HK-2 (cell line): Measurements from ENCODE around the gene DPYSL4.

Experiments
- DNase-seq: peaks from one replicate; pipeline ENCODE4 v3.0.0-alpha.2; 2018; ENCODE audit not compliant: unreplicated experiment

Gene DPYSL4

GRCh38 chr10:132243141-132243540, 56.4 kb downstream of the DPYSL4 start:
- DNase-seq: no peak

DNA sequence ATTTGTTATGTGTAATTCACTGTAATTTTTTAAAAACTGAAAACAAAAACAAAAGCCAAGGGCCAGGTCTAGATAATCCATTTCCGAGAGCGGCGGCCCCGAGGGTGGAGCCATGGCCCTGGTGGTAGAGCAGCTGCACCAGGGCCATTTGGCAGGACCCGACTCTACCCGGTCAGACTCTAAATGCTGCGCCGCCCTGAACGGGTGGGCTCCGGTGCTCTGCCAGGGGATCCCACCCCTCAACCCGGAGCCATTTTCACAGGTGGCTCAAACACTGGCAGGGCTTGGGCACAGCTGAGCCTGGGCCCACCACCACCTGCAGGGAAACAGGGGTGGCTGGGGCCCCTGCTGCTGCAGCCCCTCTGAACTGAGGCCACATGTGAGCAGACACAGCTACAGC, 56.9 kb downstream of the DPYSL4 start:
- no peak for DNase-seq

- DNase-seq: no peak
Observed at GRCh38 chr10:132245056-132245455, 58.3 kb downstream of the DPYSL4 start.

DNA sequence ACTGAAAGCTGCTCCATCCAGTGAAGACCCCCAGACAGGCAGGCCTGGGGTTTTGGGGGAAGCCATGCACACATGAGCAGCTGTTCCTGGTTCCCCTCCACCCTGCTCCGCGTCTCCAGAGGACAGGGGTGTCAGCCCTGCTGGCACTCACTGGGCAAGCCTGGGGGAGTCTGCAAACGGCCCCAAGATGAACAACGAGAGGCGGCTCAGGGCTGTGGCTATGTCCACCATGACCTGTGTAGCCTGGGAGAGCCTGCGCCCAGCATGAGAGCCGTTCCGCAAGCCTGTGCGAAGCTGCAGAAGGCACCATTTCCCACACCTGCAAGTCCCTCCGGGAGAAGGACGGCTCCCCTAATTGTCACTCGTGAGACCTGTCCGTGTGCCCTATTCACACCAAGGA, 59.5 kb downstream of the DPYSL4 start:
- no peak for DNase-seq

DNA sequence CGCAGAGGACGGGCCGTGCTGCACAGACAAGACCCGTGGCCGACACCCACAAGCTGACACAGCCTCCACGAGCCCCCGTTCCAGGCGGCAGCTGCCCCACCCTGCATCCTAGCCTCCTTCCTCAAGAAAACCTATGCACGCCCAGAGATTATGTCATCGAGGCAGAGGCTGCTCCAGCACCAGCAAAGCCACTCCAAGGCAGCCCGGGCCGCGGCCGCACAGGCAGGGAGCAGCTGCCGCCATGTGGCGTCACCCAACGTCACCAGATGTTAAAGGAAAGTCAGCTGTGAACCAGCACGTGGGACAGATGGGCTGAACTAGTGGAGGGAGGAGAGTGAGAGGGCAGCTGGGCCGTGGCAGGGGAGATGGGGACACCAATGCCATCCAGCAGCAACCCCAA, 61.2 kb downstream of the DPYSL4 start:
- no peak for DNase-seq

DNA sequence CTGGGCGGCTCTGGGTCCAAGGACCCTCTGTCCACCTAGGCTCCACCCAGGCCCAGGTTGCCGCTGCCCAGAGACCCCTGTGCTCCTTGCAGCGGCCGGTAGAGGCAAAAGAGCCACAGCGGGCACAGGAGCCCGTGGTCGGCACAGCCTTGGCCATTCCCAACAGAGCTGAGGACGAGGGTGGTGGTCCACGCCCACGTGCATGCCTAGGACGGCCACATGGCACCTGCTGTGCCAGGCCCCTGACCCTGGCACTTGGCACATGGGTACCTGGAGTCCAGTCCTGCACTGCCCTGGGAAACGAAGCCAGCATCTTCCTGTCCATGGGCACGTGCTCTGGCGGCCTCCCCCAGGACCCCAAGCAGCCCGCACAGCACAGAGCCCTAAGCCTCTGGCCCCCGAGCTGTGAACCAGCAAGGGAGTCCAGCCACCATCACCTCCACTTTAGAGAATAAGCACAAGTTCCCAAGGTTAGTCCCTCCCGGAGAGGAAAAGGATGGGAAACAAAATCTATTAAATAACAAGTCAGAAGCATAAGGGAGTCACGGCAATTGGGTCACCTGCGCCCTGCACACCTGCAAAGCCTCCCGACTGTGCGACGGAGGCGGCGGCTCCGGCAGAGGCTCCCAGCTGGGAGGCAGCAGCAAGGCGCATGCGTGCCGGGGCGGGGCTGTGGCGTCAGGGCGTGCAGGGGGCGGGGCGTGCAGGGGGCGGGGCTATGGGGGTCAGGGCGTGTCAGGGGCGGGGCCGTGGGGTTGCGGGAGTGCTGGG, 61.9 kb downstream of the DPYSL4 start:
- peak; percentile 76 for DNase-seq

DNA sequence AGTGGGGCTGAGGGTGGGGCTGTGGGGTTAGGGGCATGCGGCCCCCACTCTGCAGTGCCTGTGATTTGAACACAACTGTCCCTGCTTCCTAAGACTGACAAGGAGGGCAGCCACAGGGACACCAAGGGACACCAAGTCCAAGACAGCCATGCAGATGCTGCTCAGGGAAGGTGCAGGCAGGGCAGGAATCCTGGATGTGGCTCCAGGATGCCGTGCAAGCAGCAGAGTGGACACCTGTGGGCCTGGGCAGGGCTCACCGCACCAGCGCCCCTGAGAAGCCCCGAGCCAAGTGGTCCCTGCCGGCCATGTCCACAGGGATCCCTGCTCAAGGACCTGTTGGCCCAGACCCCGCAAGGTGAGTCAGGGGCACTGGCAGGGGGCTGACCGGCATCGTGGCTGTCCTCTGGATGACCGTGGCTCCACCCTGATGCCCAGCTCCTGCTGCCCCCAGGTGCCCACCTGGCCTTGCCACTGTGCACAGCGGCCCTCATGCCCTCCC, 62.5 kb downstream of the DPYSL4 start:
- no peak for DNase-seq

DNA sequence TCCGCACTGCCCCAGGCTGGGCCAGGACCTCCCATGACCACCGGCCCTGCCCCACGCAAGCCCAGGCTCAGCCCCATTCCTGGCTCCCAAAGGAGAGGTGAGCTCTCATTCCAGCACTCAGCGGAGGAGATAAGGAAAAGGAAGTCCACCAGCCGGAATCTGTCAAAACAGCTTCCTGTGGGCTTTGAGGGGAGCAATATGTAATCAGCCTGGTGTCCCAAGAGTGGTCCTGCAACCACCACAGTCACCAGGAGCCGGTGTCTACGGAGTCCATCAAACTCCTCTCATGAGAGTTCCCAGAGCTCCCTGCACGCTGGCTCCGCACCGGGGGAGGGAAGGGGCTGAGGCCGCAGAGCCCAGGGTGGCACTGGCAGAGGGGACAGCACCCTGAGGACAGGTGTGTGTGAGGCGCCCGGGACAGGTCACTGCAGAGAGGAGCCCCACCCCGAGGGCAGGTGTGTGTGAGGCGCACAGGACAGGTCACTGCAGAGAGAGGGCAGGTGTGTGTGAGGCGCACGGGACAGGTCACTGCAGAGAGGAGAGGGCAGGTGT, 63.2 kb downstream of the DPYSL4 start:
- no peak for DNase-seq

- no peak for DNase-seq
Observed at GRCh38 chr10:132250481-132251475, 64.0 kb downstream of the DPYSL4 start.

DNA sequence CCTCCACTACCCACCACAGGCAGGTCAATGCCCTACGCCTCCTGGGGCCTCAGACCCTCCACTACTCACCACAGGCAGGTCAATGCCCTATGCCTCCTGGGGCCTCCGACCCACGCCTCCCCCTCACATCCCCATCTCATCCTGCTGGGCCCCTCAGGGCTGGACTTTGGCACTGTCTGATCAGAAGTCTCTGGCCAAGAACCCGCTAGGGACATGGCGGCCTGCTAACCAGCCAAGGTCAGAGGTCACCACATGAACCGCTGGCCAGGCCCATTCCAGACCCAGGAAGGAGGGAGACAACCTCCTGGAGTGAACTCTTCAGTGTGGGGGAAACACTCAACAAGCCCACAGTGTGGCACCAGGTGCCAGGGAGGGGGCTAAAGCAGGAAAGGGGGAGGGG, 65.2 kb downstream of the DPYSL4 start:
- DNase-seq: no peak

GRCh38 chr10:132252412-132252811, 65.7 kb downstream of the DPYSL4 start:
- DNase-seq: no peak

- DNase-seq: no peak
Observed at GRCh38 chr10:132253092-132253687, 66.4 kb downstream of the DPYSL4 start.

- DNase-seq: no peak
Observed at GRCh38 chr10:132254841-132255240, 68.1 kb downstream of the DPYSL4 start.
